WTC11 (cell line): Measurements from ENCODE around the gene PTP4A1.

Experiments used
- KAT7 ChIP-seq: sonication (generic); formaldehyde crosslinking; IDR thresholded peaks from 2 replicates; pipeline ENCODE4 v1.8.1; 2023; ENCODE audit warnings: missing genetic modification reagents, mild to moderate bottlenecking, borderline replicate concordance
- SP1 ChIP-seq: sonication (generic); formaldehyde crosslinking; conservative IDR thresholded peaks from 2 replicates; pipeline ENCODE4 v1.8.1; 2022; ENCODE audit warnings: missing genetic modification reagents
- TF ChIP-seq, protein P1 (sequence below): fragments of 200-600 bp; IDR thresholded peaks from 2 replicates; pipeline ENCODE4 v1.8.0; 2022; ENCODE audit warnings: antibody characterized with exemption

DNA sequence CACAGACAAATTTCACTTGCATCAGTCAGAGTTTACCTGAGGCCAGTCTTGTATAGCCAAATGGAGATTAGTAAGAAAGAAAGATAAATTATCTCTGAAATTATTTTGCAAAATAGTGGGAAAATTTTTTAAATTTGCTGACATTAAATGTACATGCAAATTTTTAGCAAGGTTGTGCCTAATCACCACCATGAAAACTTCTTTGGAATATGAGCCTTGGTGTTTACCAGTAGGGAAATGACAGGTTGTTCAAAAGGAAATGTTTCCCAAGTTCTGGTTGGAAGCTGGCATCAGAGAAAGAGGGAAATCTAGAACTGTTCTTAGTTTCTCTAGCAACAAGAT, 34.4 kb upstream of the PTP4A1 start:
- TF ChIP-seq, protein P1, sequence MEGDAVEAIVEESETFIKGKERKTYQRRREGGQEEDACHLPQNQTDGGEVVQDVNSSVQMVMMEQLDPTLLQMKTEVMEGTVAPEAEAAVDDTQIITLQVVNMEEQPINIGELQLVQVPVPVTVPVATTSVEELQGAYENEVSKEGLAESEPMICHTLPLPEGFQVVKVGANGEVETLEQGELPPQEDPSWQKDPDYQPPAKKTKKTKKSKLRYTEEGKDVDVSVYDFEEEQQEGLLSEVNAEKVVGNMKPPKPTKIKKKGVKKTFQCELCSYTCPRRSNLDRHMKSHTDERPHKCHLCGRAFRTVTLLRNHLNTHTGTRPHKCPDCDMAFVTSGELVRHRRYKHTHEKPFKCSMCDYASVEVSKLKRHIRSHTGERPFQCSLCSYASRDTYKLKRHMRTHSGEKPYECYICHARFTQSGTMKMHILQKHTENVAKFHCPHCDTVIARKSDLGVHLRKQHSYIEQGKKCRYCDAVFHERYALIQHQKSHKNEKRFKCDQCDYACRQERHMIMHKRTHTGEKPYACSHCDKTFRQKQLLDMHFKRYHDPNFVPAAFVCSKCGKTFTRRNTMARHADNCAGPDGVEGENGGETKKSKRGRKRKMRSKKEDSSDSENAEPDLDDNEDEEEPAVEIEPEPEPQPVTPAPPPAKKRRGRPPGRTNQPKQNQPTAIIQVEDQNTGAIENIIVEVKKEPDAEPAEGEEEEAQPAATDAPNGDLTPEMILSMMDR: no peak
- TF ChIP-seq SP1 (CRISPR knock-in tag) (no peak), KAT7 (CRISPR knock-in tag) (no peak)
